ENCODE measurements around the gene SNAI1. TPM values are rescaled to one million over a fixed set of nuclear protein-coding genes. Genes with fewer than 3 reads are reported as not detected.

The SNAI1 gene
- total and polyA plus RNA-seq, 2 donors (not counting 3 experiments of a cell fraction or from before 2014, with no cell fraction given), result 10.8 to 13.4 TPM

DNA sequence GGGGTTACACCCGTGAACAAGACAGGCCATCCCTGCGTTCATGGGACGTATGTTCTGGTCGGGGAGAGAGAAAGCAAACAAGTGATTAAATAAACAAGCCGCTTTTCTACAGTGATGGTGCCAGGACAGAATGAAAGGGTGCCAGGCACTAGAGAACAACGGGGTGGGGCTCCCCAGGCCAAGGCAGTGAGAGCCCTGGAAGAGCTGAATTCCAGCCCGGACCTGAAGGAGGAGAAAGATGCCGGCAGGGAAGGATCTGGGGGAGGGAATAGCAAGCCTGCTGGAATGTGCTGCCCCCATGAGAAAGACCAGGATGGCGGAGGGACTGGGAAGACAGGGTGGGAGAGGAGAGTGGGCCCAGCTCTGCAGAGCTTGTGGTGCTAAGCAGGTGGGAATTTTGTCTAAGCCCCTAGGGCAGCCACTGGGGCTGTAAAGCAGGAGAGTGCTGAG lies 7.5 kb downstream of the SNAI1 start:
- Histone ChIP-seq H4K20me1 (replicated peaks; ENCODE audit: control insufficient read depth, extremely low read depth, insufficient read depth, low read length) (no peaks in the 10 kb centered on the region), H3K4me1 (ENCODE audit: control insufficient read depth, extremely low read depth, insufficient read depth, low read length) (peaks cover 50% of the 10 kb centered on the region), H3K9me3 (replicated peaks; ENCODE audit: control insufficient read depth, insufficient read depth, low read length) (no peaks in the 10 kb centered on the region), H3K9me1 (replicated peaks; ENCODE audit: control insufficient read depth, extremely low read depth, insufficient read depth, low read length) (no peaks in the 10 kb centered on the region), H3K27me3 (ENCODE audit: control insufficient read depth in 2 of 2, insufficient read depth in 2 of 2, low read length in 2 of 2) (no peaks in the 10 kb centered on the region), H2AFZ (ENCODE audit: low read depth, low read length) (peak overlapping the region; percentile 1), H3K36me3 (ENCODE audit: control insufficient read depth in 2 of 2, extremely low read depth in 1 of 2, insufficient read depth in 2 of 2, low read length in 2 of 2) (peaks cover 8 to 9% of the 10 kb centered on the region in 2 experiments), H3K4me2 (ENCODE audit: insufficient read depth, low read length) (no peak overlapping the region), H3K27ac (ENCODE audit: insufficient read depth, low read depth, low read length) (peak overlapping the region; percentile 94), H3K9ac (replicated peaks; ENCODE audit: extremely low read depth, insufficient read depth, low read length) (peak overlapping the region; percentile 74), H3K79me2 (ENCODE audit: control insufficient read depth, insufficient read depth, low read length) (peaks cover 32% of the 10 kb centered on the region), H3K4me3 (replicated peaks in 1 of 3; ENCODE audit: insufficient read depth in 1 of 3, low read depth in 1 of 3, low read length in 3 of 3) (no peak overlapping the region)
- DNase-seq (ENCODE audit: low read depth, low spot score) (no peak), FAIRE-seq (no peak)
- intact Hi-C loops (cut with micrococcal nuclease) (no loop called here), dilution Hi-C loops (cut with MboI; ENCODE audit: extremely low pct_ligation_motif_present, low sequenced_read_pairs) (no loop called here)
- TF ChIP-seq JUN (IDR thresholded peaks at IDR 0.05; ENCODE audit: borderline replicate concordance, insufficient read depth, insufficient read length, low read depth) (no peak), EZH2 (IDR thresholded peaks at IDR 0.05; ENCODE audit: borderline replicate concordance, low read depth, low read length, severe bottlenecking) (no peak), MYC (IDR thresholded peaks at IDR 0.05; ENCODE audit: low read depth, low read length) (no peak), POLR2A (IDR thresholded peaks at IDR 0.05; ENCODE audit: low read depth, low read length) (no peak), POLR2AphosphoS5 (IDR thresholded peaks at IDR 0.05; ENCODE audit: insufficient read depth, low read depth, low read length) (no peak), FOS (IDR thresholded peaks at IDR 0.05; ENCODE audit: borderline replicate concordance, insufficient read depth, low read length) (no peak), GATA2 (IDR thresholded peaks at IDR 0.05; ENCODE audit: insufficient read depth, insufficient read length, low read depth, low read length) (no peak)
- TF ChIP-seq, protein P1, sequence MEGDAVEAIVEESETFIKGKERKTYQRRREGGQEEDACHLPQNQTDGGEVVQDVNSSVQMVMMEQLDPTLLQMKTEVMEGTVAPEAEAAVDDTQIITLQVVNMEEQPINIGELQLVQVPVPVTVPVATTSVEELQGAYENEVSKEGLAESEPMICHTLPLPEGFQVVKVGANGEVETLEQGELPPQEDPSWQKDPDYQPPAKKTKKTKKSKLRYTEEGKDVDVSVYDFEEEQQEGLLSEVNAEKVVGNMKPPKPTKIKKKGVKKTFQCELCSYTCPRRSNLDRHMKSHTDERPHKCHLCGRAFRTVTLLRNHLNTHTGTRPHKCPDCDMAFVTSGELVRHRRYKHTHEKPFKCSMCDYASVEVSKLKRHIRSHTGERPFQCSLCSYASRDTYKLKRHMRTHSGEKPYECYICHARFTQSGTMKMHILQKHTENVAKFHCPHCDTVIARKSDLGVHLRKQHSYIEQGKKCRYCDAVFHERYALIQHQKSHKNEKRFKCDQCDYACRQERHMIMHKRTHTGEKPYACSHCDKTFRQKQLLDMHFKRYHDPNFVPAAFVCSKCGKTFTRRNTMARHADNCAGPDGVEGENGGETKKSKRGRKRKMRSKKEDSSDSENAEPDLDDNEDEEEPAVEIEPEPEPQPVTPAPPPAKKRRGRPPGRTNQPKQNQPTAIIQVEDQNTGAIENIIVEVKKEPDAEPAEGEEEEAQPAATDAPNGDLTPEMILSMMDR (IDR thresholded peaks at IDR 0.05; ENCODE audit: extremely low read depth in 1 of 2, insufficient read depth in 1 of 2, low read depth in 1 of 2, low read length in 2 of 2), result no peak
- TF ChIP-seq, protein P2, sequence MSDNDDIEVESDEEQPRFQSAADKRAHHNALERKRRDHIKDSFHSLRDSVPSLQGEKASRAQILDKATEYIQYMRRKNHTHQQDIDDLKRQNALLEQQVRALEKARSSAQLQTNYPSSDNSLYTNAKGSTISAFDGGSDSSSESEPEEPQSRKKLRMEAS (IDR thresholded peaks at IDR 0.05; ENCODE audit: insufficient read depth, insufficient read length), result no peak
- no TSS peak for BruUV-seq (replicated peaks)
- ChIA-PET CTCF (interaction anchor here (0.8 to 23.6 kb wide), 8 partner anchors 10 to 77 kb away, joined by 3 to 1187 read pairs (median 6); no protein-coding TSS in a partner anchor), POLR2A (interaction anchor here (0.7 kb wide), 1 partner anchor 68 kb away, joined by 3 read pairs; no protein-coding TSS in a partner anchor)
